ENCODE results near the gene JAK1. TPM values are rescaled to one million over a fixed set of nuclear protein-coding genes. Genes with fewer than 3 reads are reported as not detected.

JAK1 gene
- total and polyA plus RNA-seq, 9 of the 15 experiments (the other 6 are each of a cell fraction or from before 2014, with no cell fraction given): 9.7 to 44.1 (median 42.5) TPM

- no peak for TF ChIP-seq ZNF511 (CRISPR knock-in tag; IDR thresholded peaks at IDR 0.05)
- TF ChIP-seq EWSR1 (IDR thresholded peaks at IDR 0.05; ENCODE audit: borderline replicate concordance, low read depth, partially characterized antibody): no peak
Measured at GRCh38 chr1:64844175-64844574, 122.2 kb downstream of the JAK1 start (continued).

DNA sequence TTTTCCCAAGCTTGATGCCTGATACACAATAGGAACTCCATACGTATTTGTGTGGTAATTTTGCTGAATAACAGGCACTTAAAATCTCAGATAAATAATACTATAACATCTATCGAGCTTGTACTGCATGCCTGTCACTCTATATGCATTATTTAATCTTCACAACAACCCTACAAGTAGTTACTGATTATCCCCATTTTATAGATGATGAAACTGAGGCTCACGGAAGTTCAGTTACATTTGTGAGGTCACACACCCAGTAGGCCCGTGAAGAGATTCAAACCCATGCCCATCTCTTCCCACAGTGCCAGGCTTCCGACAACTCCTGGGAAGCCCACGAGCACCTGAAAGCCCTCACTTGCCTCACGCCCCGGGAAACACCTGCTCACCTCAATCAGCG, 122.7 kb downstream of the JAK1 start:
- DNase-seq (ENCODE audit: extremely low read depth in 1 of 4, low spot score in 3 of 4) (no peak), FAIRE-seq (no peak), ATAC-seq (no peak)
- Histone ChIP-seq H3K9ac (ENCODE audit: insufficient read depth in 1 of 2, low read depth in 2 of 2, low read length in 2 of 2) (no peak overlapping the region), H3K27me3 (ENCODE audit: control insufficient read depth in 2 of 2, insufficient read depth in 2 of 2, low read length in 2 of 2) (no peaks in the 10 kb centered on the region), H4K20me1 (replicated peaks; ENCODE audit: control insufficient read depth, insufficient read depth, low read length) (no peaks in the 10 kb centered on the region), H3K4me2 (ENCODE audit: insufficient read depth, low read length) (no peak overlapping the region), H3K4me3 (no peak overlapping the region), H2AFZ (ENCODE audit: low read depth, low read length) (no peak overlapping the region), H3K9me3 (replicated peaks; ENCODE audit: control insufficient read depth, insufficient read depth, low read depth, low read length) (no peaks in the 10 kb centered on the region), H3K79me2 (ENCODE audit: control insufficient read depth, insufficient read depth, low read length) (no peaks in the 10 kb centered on the region), H3K4me1 (replicated peaks in 1 of 2; ENCODE audit: control insufficient read depth in 2 of 2, insufficient read depth in 2 of 2, low read length in 2 of 2) (no peaks in the 10 kb centered on the region), H3K9me1 (ENCODE audit: control insufficient read depth, insufficient read depth, low read length) (no peaks in the 10 kb centered on the region), H3K27ac (ENCODE audit: extremely low read depth, low read depth, low read length) (no peak overlapping the region), H3K36me3 (ENCODE audit: control insufficient read depth, insufficient read depth, low read length) (peaks cover 67% of the 10 kb centered on the region; the same call in 2 of the 3 replicates)
- intact Hi-C loops (cut with micrococcal nuclease): no loop called here
- in situ Hi-C loops (cut with MboI): no loop called here
- POLR2A ChIA-PET: no interaction called here
- BruUV-seq (replicated peaks): no TSS peak
- CTCF ChIA-PET (ENCODE audit: low intra/inter-chr PET ratio): no interaction called here
- 91% methylated on average over 9 of the region's 9 CpGs for WGBS (ENCODE audit: insufficient coverage, low coverage, missing lambda C conversion rate)
- TF ChIP-seq ZNF212 (CRISPR knock-in tag; IDR thresholded peaks at IDR 0.05) (no peak), BCOR (IDR thresholded peaks at IDR 0.05) (peak; percentile 50; the same call in 1 of the 2 replicates), RBM25 (IDR thresholded peaks at IDR 0.05; ENCODE audit: low read depth, low read length, severe bottlenecking) (peak; percentile 75), ZNF76 (CRISPR knock-in tag; IDR thresholded peaks at IDR 0.05; ENCODE audit: borderline replicate concordance) (no peak)
- TF ChIP-seq, protein P1, sequence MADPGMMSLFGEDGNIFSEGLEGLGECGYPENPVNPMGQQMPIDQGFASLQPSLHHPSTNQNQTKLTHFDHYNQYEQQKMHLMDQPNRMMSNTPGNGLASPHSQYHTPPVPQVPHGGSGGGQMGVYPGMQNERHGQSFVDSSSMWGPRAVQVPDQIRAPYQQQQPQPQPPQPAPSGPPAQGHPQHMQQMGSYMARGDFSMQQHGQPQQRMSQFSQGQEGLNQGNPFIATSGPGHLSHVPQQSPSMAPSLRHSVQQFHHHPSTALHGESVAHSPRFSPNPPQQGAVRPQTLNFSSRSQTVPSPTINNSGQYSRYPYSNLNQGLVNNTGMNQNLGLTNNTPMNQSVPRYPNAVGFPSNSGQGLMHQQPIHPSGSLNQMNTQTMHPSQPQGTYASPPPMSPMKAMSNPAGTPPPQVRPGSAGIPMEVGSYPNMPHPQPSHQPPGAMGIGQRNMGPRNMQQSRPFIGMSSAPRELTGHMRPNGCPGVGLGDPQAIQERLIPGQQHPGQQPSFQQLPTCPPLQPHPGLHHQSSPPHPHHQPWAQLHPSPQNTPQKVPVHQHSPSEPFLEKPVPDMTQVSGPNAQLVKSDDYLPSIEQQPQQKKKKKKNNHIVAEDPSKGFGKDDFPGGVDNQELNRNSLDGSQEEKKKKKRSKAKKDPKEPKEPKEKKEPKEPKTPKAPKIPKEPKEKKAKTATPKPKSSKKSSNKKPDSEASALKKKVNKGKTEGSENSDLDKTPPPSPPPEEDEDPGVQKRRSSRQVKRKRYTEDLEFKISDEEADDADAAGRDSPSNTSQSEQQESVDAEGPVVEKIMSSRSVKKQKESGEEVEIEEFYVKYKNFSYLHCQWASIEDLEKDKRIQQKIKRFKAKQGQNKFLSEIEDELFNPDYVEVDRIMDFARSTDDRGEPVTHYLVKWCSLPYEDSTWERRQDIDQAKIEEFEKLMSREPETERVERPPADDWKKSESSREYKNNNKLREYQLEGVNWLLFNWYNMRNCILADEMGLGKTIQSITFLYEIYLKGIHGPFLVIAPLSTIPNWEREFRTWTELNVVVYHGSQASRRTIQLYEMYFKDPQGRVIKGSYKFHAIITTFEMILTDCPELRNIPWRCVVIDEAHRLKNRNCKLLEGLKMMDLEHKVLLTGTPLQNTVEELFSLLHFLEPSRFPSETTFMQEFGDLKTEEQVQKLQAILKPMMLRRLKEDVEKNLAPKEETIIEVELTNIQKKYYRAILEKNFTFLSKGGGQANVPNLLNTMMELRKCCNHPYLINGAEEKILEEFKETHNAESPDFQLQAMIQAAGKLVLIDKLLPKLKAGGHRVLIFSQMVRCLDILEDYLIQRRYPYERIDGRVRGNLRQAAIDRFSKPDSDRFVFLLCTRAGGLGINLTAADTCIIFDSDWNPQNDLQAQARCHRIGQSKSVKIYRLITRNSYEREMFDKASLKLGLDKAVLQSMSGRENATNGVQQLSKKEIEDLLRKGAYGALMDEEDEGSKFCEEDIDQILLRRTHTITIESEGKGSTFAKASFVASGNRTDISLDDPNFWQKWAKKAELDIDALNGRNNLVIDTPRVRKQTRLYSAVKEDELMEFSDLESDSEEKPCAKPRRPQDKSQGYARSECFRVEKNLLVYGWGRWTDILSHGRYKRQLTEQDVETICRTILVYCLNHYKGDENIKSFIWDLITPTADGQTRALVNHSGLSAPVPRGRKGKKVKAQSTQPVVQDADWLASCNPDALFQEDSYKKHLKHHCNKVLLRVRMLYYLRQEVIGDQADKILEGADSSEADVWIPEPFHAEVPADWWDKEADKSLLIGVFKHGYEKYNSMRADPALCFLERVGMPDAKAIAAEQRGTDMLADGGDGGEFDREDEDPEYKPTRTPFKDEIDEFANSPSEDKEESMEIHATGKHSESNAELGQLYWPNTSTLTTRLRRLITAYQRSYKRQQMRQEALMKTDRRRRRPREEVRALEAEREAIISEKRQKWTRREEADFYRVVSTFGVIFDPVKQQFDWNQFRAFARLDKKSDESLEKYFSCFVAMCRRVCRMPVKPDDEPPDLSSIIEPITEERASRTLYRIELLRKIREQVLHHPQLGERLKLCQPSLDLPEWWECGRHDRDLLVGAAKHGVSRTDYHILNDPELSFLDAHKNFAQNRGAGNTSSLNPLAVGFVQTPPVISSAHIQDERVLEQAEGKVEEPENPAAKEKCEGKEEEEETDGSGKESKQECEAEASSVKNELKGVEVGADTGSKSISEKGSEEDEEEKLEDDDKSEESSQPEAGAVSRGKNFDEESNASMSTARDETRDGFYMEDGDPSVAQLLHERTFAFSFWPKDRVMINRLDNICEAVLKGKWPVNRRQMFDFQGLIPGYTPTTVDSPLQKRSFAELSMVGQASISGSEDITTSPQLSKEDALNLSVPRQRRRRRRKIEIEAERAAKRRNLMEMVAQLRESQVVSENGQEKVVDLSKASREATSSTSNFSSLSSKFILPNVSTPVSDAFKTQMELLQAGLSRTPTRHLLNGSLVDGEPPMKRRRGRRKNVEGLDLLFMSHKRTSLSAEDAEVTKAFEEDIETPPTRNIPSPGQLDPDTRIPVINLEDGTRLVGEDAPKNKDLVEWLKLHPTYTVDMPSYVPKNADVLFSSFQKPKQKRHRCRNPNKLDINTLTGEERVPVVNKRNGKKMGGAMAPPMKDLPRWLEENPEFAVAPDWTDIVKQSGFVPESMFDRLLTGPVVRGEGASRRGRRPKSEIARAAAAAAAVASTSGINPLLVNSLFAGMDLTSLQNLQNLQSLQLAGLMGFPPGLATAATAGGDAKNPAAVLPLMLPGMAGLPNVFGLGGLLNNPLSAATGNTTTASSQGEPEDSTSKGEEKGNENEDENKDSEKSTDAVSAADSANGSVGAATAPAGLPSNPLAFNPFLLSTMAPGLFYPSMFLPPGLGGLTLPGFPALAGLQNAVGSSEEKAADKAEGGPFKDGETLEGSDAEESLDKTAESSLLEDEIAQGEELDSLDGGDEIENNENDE (IDR thresholded peaks at IDR 0.05; ENCODE audit: low read depth, low read length): no peak

Measured in K562 (cell line).